Adipocyte (in vitro differentiated cells): ENCODE results near the gene BMPR1B.

Experiments
- DNase-seq: peaks from one replicate; pipeline ENCODE4 v3.0.0-alpha.2; 2015; ENCODE audit warnings: low read depth
- H3K27me3 ChIP-seq: replicated peaks from 2 replicates; pipeline ENCODE4 v1.7.0; 2013; ENCODE audit warnings: mild to moderate bottlenecking, low read length, moderate library complexity; ENCODE audit not compliant: control insufficient read depth, insufficient read depth
- H3K36me3 ChIP-seq: 2 replicates; pipeline ENCODE4 v1.7.0; 2013; ENCODE audit warnings: low read length, mild to moderate bottlenecking, moderate library complexity; ENCODE audit not compliant: control insufficient read depth, insufficient read depth, severe bottlenecking
- H3K4me1 ChIP-seq: 2 replicates; pipeline ENCODE4 v1.7.0; 2013; ENCODE audit warnings: mild to moderate bottlenecking, low read length, moderate library complexity; ENCODE audit not compliant: control insufficient read depth, insufficient read depth
- H3K4me3 ChIP-seq: 2 replicates; pipeline ENCODE4 v1.7.0; 2013; ENCODE audit warnings: mild to moderate bottlenecking, low read length, moderate library complexity
- H3K9ac ChIP-seq: 2 replicates; pipeline ENCODE4 v1.7.0; 2013; ENCODE audit warnings: mild to moderate bottlenecking, low read length, moderate library complexity
- H3K9me3 ChIP-seq: 2 replicates; pipeline ENCODE4 v1.7.0; 2013; ENCODE audit warnings: mild to moderate bottlenecking, low read length, moderate library complexity; ENCODE audit not compliant: control insufficient read depth

Gene BMPR1B

GRCh38 chr4:94913316-94913715, 155.6 kb downstream of the BMPR1B start:
- Histone ChIP-seq H3K27me3 (no peaks in the 10 kb centered on the region), H3K4me1 (no peaks in the 10 kb centered on the region), H3K36me3 (no peaks in the 10 kb centered on the region), H3K9ac (no peak overlapping the region), H3K4me3 (no peak overlapping the region), H3K9me3 (peaks cover 8% of the 10 kb centered on the region)
- no peak for DNase-seq

- peaks cover 8% of the 10 kb centered on the region for H3K9me3 ChIP-seq
- H3K36me3 ChIP-seq: no peaks in the 10 kb centered on the region
- no peak for DNase-seq
- no peaks in the 10 kb centered on the region for H3K27me3 ChIP-seq
- no peaks in the 10 kb centered on the region for H3K4me1 ChIP-seq
- no peak overlapping the region for H3K9ac ChIP-seq
- no peak overlapping the region for H3K4me3 ChIP-seq
Measured at GRCh38 chr4:94917146-94917545, 159.4 kb downstream of the BMPR1B start.

- no peak for DNase-seq
- Histone ChIP-seq H3K36me3 (no peaks in the 10 kb centered on the region), H3K9me3 (peaks cover 8% of the 10 kb centered on the region), H3K27me3 (no peaks in the 10 kb centered on the region), H3K9ac (no peak overlapping the region), H3K4me1 (no peaks in the 10 kb centered on the region), H3K4me3 (no peak overlapping the region)
Measured at GRCh38 chr4:94918543-94918942, 160.8 kb downstream of the BMPR1B start.

GRCh38 chr4:94920369-94920768, 162.6 kb downstream of the BMPR1B start:
- no peaks in the 10 kb centered on the region for H3K27me3 ChIP-seq
- no peak overlapping the region for H3K4me3 ChIP-seq
- H3K4me1 ChIP-seq: no peaks in the 10 kb centered on the region
- no peak for DNase-seq
- H3K36me3 ChIP-seq: no peaks in the 10 kb centered on the region
- H3K9me3 ChIP-seq: peaks cover 8% of the 10 kb centered on the region
- H3K9ac ChIP-seq: no peak overlapping the region

- Histone ChIP-seq H3K9me3 (no peaks in the 10 kb centered on the region), H3K4me1 (peaks cover 9% of the 10 kb centered on the region), H3K9ac (no peak overlapping the region), H3K4me3 (no peak overlapping the region), H3K27me3 (no peaks in the 10 kb centered on the region), H3K36me3 (no peaks in the 10 kb centered on the region)
- no peak for DNase-seq
Measured at GRCh38 chr4:94924566-94924965, 166.8 kb downstream of the BMPR1B start.

GRCh38 chr4:94925764-94926347, 168.1 kb downstream of the BMPR1B start:
- Histone ChIP-seq H3K9ac (no peak overlapping the region), H3K36me3 (no peaks in the 10 kb centered on the region), H3K27me3 (no peaks in the 10 kb centered on the region), H3K4me1 (peaks cover 9% of the 10 kb centered on the region), H3K4me3 (no peak overlapping the region), H3K9me3 (no peaks in the 10 kb centered on the region)
- DNase-seq: no peak

- DNase-seq: no peak
- no peaks in the 10 kb centered on the region for H3K27me3 ChIP-seq
- no peaks in the 10 kb centered on the region for H3K36me3 ChIP-seq
- H3K9ac ChIP-seq: no peak overlapping the region
- H3K4me3 ChIP-seq: no peak overlapping the region
- peaks cover 9% of the 10 kb centered on the region for H3K4me1 ChIP-seq
- no peaks in the 10 kb centered on the region for H3K9me3 ChIP-seq
Measured at GRCh38 chr4:94926936-94927335, 169.2 kb downstream of the BMPR1B start.

GRCh38 chr4:94927696-94928095, 169.9 kb downstream of the BMPR1B start:
- Histone ChIP-seq H3K4me3 (no peak overlapping the region), H3K27me3 (no peaks in the 10 kb centered on the region), H3K9me3 (no peaks in the 10 kb centered on the region), H3K9ac (no peak overlapping the region), H3K4me1 (peaks cover 9% of the 10 kb centered on the region), H3K36me3 (no peaks in the 10 kb centered on the region)
- peak; percentile 26 for DNase-seq

- DNase-seq: no peak
- Histone ChIP-seq H3K9me3 (no peaks in the 10 kb centered on the region), H3K4me1 (peaks cover 13% of the 10 kb centered on the region), H3K4me3 (no peak overlapping the region), H3K36me3 (no peaks in the 10 kb centered on the region), H3K9ac (no peak overlapping the region), H3K27me3 (no peaks in the 10 kb centered on the region)
Measured at GRCh38 chr4:94929696-94930095, 171.9 kb downstream of the BMPR1B start.

- DNase-seq: no peak
Measured at GRCh38 chr4:94931626-94932025, 173.9 kb downstream of the BMPR1B start.

GRCh38 chr4:94932366-94932765, 174.6 kb downstream of the BMPR1B start:
- Histone ChIP-seq H3K36me3 (no peaks in the 10 kb centered on the region), H3K27me3 (no peaks in the 10 kb centered on the region), H3K9ac (no peak overlapping the region), H3K9me3 (no peaks in the 10 kb centered on the region), H3K4me1 (peaks cover 17% of the 10 kb centered on the region), H3K4me3 (no peak overlapping the region)
- no peak for DNase-seq

More at GRCh38 chr4:94931626-94932025, 173.9 kb downstream of the BMPR1B start:
- Histone ChIP-seq H3K9me3 (no peaks in the 10 kb centered on the region), H3K27me3 (no peaks in the 10 kb centered on the region), H3K4me1 (peaks cover 22% of the 10 kb centered on the region), H3K36me3 (no peaks in the 10 kb centered on the region), H3K9ac (no peak overlapping the region), H3K4me3 (no peak overlapping the region)

- H3K4me1 ChIP-seq: peaks cover 13% of the 10 kb centered on the region
- no peak overlapping the region for H3K9ac ChIP-seq
- no peaks in the 10 kb centered on the region for H3K36me3 ChIP-seq
- DNase-seq: peak; percentile 3
- H3K4me3 ChIP-seq: no peak overlapping the region
- no peaks in the 10 kb centered on the region for H3K9me3 ChIP-seq
- no peaks in the 10 kb centered on the region for H3K27me3 ChIP-seq
Measured at GRCh38 chr4:94933799-94934198, 176.0 kb downstream of the BMPR1B start.
